ENCODE measurements around the gene CFDP1. TPM values are rescaled to one million over a fixed set of nuclear protein-coding genes. Genes with fewer than 3 reads are reported as not detected.
A peak's percentile ranks its signal among the peaks of the same experiment; 100 is the strongest.

The CFDP1 gene
- total RNA-seq, 1 experiment from 2014 or later, result 54.0 TPM

- peak; percentile 43 for DNase-seq (ENCODE audit: low spot score)
Observed at GRCh38 chr16:75320435-75320834, 112.9 kb downstream of the CFDP1 start.

- DNase-seq (ENCODE audit: low spot score), result peak; percentile 84
Observed at GRCh38 chr16:75319513-75320411, 113.5 kb downstream of the CFDP1 start.

DNA sequence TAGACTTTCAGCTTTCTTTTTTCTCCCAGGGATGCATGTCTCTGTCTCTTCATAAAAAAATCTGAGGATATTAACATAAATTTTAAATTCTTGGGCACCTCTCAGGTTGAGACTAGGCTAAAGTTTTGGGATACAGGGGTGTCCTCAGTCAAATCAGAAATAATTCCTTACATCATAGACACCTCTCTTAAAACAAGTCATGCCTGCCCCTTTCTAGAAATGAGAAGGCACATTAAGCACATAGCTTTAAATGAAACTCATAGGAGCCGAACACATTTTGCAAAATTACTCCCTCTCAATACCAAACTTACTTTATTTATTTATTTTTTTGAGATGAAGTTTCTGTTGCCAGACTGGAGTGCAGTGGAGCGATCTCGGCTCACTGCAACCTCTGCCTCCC lies 114.6 kb downstream of the CFDP1 start:
- no peak for DNase-seq (ENCODE audit: low spot score)

- DNase-seq (ENCODE audit: low spot score), result no peak
Observed at GRCh38 chr16:75317532-75317931, 115.8 kb downstream of the CFDP1 start.

DNA sequence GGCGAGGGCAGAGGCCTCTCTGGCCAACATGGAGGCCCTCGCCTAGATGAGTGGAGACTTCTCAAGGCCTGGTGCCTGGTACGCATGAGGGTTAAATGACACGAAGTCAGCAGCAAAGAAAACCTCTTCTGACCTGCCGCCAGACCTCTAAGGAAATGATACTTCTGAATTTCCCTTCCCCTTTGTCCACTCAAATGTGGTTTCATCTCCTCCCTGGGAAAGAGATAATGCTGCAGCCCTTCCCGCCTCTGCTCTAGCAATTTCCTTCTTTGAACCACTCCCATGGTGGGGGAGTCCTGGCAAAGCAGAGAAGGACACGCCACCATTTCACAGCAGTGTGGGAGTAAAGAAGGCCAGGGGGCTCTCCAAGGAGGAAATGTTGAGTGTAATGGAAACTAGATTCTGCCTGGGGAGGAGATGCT lies 116.2 kb downstream of the CFDP1 start:
- no peak for DNase-seq (ENCODE audit: low spot score)

GRCh38 chr16:75315539-75316306 lies 117.6 kb downstream of the CFDP1 start:
- no peak for DNase-seq (ENCODE audit: low spot score)

GRCh38 chr16:75312875-75313274 lies 120.4 kb downstream of the CFDP1 start:
- DNase-seq (ENCODE audit: low spot score), result no peak

DNA sequence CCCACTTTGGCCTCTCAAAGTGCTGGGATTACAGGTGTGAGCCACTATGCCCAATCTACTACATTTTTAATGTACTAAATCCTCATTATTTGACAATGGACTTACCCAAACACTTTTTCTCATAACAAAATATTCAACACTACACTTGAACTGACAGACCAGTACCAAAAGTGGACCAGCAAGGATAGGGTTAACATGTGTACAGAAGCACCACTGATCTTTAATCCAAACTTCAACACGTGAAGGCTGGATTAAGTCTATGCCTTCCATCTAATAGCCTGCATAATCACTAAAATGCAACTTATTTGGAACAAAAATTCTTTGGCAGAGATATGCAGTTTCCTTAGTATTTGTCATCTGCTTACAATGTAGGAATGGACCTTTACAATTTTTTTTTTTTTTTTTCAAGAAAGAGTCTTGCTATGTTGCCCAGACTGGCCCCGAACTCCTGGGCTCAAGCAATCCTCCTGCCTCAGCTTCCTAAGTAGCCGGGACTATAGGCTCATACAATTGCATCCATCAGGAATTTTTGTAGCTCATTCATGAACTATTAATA lies 121.8 kb downstream of the CFDP1 start:
- no peak for DNase-seq (ENCODE audit: low spot score)

DNA sequence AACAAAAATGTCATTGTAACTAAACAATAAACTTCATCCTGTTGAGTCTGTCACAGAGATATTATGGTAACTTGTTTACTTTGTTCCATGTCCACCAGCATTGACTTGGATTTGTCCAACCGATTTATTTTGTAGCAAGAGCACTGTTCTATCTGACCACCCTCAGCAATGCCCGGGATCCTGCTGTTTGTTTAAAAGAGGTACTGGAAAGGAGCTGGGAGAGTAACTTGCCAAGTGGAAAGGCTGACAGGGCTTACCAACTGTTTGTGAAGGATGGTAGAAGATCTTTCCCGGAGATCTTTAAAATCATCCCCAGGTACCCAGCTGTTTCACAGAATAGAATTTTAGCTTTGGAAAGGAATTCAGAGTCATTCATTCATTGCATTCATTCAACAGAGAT lies 122.8 kb downstream of the CFDP1 start:
- DNase-seq (ENCODE audit: low spot score), result no peak

GRCh38 chr16:75309899-75310430 lies 123.3 kb downstream of the CFDP1 start:
- no peak for DNase-seq (ENCODE audit: low spot score)

- no peak for DNase-seq (ENCODE audit: low spot score)
Observed at GRCh38 chr16:75309156-75309555, 124.1 kb downstream of the CFDP1 start.

- DNase-seq (ENCODE audit: low spot score), result no peak
Observed at GRCh38 chr16:75308011-75308410, 125.3 kb downstream of the CFDP1 start.

DNA sequence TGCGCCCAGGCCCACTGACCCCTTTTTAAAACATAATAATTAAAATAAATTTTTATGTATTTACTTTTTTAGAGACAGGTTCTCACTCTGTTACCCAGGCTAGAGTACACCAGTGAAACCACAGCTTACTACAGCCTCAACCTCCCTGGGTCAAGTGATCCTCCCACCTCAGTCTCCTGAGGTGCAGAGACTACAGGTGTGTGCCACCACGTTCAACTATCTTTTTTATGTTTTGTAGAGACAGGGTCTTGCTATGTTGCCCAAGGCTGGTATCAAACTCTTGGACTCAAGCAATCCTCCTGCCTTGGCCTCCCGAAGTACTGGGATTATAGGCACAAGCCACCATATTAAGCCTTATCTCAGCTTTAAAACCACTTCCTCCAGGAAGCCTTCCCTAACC lies 125.8 kb downstream of the CFDP1 start:
- DNase-seq (ENCODE audit: low spot score), result no peak

DNA sequence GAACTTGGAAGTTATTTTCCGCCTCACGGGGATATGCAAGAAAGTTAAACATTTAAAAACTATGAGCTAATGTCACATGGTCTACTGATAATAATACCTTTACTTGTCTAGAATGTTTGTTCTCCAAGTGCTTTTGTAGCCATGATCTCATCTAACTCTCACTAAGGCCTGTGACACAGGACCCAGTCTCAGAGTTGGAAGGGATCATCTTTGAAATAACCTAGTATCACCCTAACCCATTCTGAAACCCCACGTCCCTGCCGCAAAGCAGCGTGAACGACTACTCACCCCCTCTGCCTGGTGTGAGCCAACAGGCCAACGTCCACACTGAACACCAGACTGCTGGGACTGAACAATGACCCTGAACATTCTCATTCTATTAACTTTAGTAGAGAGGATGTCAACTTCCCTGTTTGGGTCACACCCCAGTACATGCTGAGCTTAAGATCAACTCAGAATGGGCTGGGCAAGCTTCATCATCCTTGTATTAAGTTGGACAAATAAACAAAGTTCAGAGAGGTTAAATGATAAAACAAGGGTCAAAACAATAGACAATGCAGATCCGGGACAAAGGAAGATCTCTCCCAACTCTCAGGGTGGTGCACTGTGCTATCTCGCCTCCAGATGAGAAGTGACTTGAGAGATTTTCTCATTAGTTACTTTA lies 127.1 kb downstream of the CFDP1 start:
- peak; percentile 47 for DNase-seq (ENCODE audit: low spot score)

GRCh38 chr16:75305364-75306098 lies 127.8 kb downstream of the CFDP1 start:
- DNase-seq (ENCODE audit: low spot score), result peak; percentile 100

DNA sequence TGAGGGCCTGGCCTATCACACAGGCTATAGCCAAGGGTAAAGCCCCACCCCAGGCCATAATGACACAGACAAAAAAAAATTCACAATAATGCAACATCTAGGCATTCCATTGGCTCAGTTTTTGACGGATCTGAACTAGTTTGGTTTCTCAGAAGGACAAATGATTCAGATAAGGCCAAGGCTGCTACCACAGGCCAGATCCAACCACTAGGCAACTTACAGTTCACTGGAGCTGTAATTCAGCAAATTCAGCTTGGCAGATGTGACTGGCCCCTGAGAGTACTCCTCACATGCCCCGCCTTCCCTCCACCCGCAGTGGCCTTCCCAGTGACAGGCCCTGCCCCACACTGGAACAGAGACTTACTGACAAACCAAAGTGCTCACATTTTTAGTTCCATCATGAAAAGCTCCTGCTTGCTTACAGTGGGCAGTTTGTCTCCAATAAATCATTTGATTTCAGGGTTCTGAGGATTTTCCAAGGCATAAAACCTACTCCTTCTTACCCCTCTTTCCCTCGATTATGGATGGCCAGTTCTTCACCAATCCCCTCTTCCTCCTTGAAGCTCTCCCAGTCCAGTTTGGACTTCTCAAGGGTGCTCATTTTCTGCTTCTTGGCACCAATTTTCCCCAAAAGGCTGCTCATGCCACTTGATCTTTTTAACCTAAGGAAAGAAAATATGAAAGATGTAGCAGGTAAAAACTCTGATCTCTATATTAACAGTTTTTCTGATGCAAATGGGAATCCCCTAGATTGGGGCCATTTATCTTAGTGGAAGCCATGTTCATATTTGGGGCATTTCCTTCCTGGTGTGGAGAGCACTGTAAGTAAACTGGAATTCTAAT lies 128.6 kb downstream of the CFDP1 start:
- peak; percentile 92 for DNase-seq (ENCODE audit: low spot score)

- no peak for DNase-seq (ENCODE audit: low spot score)
Observed at GRCh38 chr16:75301804-75302203, 131.5 kb downstream of the CFDP1 start.

- no peak for DNase-seq (ENCODE audit: low spot score)
Observed at GRCh38 chr16:75298267-75298666, 135.0 kb downstream of the CFDP1 start.

- no peak for DNase-seq (ENCODE audit: low spot score)
Observed at GRCh38 chr16:75296606-75297005, 136.7 kb downstream of the CFDP1 start.
